ENCODE data around the gene MUC4. TPM values are rescaled to one million over a fixed set of nuclear protein-coding genes. Genes with fewer than 3 reads are reported as not detected.

Gene MUC4
- total and polyA plus RNA-seq, 2 of the 4 experiments (the other 2 are of a cell fraction): not detected

GRCh38 chr3:195847055-195847950, 35.6 kb upstream of the MUC4 start:
- Histone ChIP-seq H2BK15ac (ENCODE audit: low read depth, low read length) (no peak overlapping the region), H3K9ac (ENCODE audit: low read depth, low read length) (no peak overlapping the region), H3K9me1 (ENCODE audit: insufficient read depth, low read length) (peaks cover 2% of the 10 kb centered on the region; the same call in 1 of the 2 replicates), H3K4me3 (ENCODE audit: insufficient read depth, low read depth, low read length) (no peak overlapping the region), H2AFZ (replicated peaks; ENCODE audit: low read length, poor library complexity) (peak overlapping the region; percentile 58), H2BK20ac (ENCODE audit: low read depth, low read length) (no peak overlapping the region), H4K5ac (ENCODE audit: low read depth, low read length) (no peak overlapping the region), H3K9me3 (ENCODE audit: control insufficient read depth, insufficient read depth, low read length) (no peaks in the 10 kb centered on the region), H3K4ac (ENCODE audit: low read depth, low read length) (no peak overlapping the region), H4K8ac (ENCODE audit: low read depth in 2 of 2, low read length in 2 of 2) (no peak overlapping the region), H2BK120ac (ENCODE audit: low read depth, low read length) (no peak overlapping the region), H3K36me3 (ENCODE audit: control insufficient read depth, insufficient read depth, low read length) (no peaks in the 10 kb centered on the region), H3K23ac (ENCODE audit: low read depth, low read length) (no peak overlapping the region), H3K14ac (replicated peaks; ENCODE audit: low read depth, low read length) (no peak overlapping the region), H3K18ac (ENCODE audit: low read depth, low read length) (no peak overlapping the region), H2AK9ac (replicated peaks; ENCODE audit: low read depth, low read length, poor library complexity) (peak overlapping the region; percentile 72), H4K20me1 (ENCODE audit: insufficient read depth, low read length) (no peaks in the 10 kb centered on the region), H3K79me1 (ENCODE audit: low read depth in 1 of 2, low read length in 2 of 2) (no peaks in the 10 kb centered on the region), H2AK5ac (ENCODE audit: low read depth, low read length) (no peak overlapping the region), H2BK5ac (ENCODE audit: low read depth, low read length, poor library complexity, severe bottlenecking) (no peak overlapping the region), H3K27me3 (ENCODE audit: control insufficient read depth, insufficient read depth, low read length) (peaks cover 13% of the 10 kb centered on the region), H3K27ac (ENCODE audit: insufficient read depth, low read length) (no peak overlapping the region), H4K91ac (ENCODE audit: insufficient read depth, low read depth, low read length) (no peak overlapping the region), H3K4me1 (ENCODE audit: control insufficient read depth, insufficient read depth, low read length) (0 out of 2 replicates have a peak, but pooled peaks cover 2% of the 10 kb centered on the region), H3K56ac (ENCODE audit: extremely low read depth, insufficient read depth, low read length) (no peak overlapping the region), H3K4me2 (ENCODE audit: low read depth, low read length) (no peak overlapping the region)
- ATAC-seq (ENCODE audit: low read depth): 0 out of 2 replicates have a peak, but pooled peaks have one; percentile 12
- CTCF ChIA-PET: no interaction called here
- intact Hi-C loops (cut with micrococcal nuclease): no loop called here
- peak; percentile 26 for DNase-seq
- TF ChIP-seq MAZ (IDR thresholded peaks at IDR 0.05; ENCODE audit: borderline replicate concordance, low read depth, low read length): no peak
- TF ChIP-seq POLR2A (IDR thresholded peaks at IDR 0.05; ENCODE audit: low read depth, low read length): no peak
- no peak for TF ChIP-seq NFE2L2 (IDR thresholded peaks at IDR 0.05; ENCODE audit: low read depth, low read length)
- no peak for TF ChIP-seq ELK1 (IDR thresholded peaks at IDR 0.05; ENCODE audit: borderline replicate concordance, low read depth, low read length)
- TF ChIP-seq RCOR1 (IDR thresholded peaks at IDR 0.05; ENCODE audit: insufficient replicate concordance, low read length): no peak
- no peak for TF ChIP-seq MXI1 (IDR thresholded peaks at IDR 0.05; ENCODE audit: borderline replicate concordance, low read depth, low read length)
- no peak for TF ChIP-seq RFX5 (IDR thresholded peaks at IDR 0.05; ENCODE audit: low read depth, low read length)
- 0 out of 2 replicates have a peak, but pooled peaks have one; percentile 2 for TF ChIP-seq CEBPB (IDR thresholded peaks at IDR 0.05; ENCODE audit: low read depth, low read length)
- dilution Hi-C loops (cut with HindIII; ENCODE audit: low sequenced_read_pairs, unreplicated experiment): no loop called here
- in situ Hi-C loops (cut with MboI; ENCODE audit: low sequenced_read_pairs): no loop called here
- WGBS, 2 experiments (ENCODE audit: extremely low coverage in 2 of 2, insufficient read length in 1 of 2): 76% methylated on average over 6 of the region's 24 CpGs; no CpG with 5 or more reads in 1 of the 2 experiments
- POLR2A ChIA-PET (ENCODE audit: unreplicated experiment): no interaction called here
- BruUV-seq (replicated peaks): no TSS peak

Measured in IMR-90 (cell line).